Endothelial cell of umbilical vein (primary cell): ENCODE results near the gene RPS6KA6.

Source experiments
- EZH2 ChIP-seq: IDR thresholded peaks from 2 replicates; pipeline ENCODE4 v1.6.1; 2012; ENCODE audit warnings: borderline replicate concordance, low read depth, mild to moderate bottlenecking, moderate library complexity, low read length, inconsistent platforms; ENCODE audit not compliant: severe bottlenecking
- GATA2 ChIP-seq: IDR thresholded peaks from 2 replicates; pipeline ENCODE4 v1.7.0; 2011; ENCODE audit warnings: low read depth, mild to moderate bottlenecking, moderate library complexity, mixed read lengths, low read length; ENCODE audit not compliant: insufficient read length, insufficient read depth
- MYC ChIP-seq: IDR thresholded peaks from one replicate; pipeline ENCODE4 v1.6.1; 2011; ENCODE audit warnings: mild to moderate bottlenecking, low read depth, low read length
- POLR2A ChIP-seq: IDR thresholded peaks from 2 replicates; pipeline ENCODE4 v1.6.1; 2012; ENCODE audit warnings: low read depth, mild to moderate bottlenecking, control low read depth, low read length
- POLR2AphosphoS5 ChIP-seq: IDR thresholded peaks from 2 replicates; pipeline ENCODE4 v1.6.1; 2012; ENCODE audit warnings: low read depth, mild to moderate bottlenecking, control low read depth, low read length, moderate library complexity; ENCODE audit not compliant: insufficient read depth
- TF ChIP-seq, protein P1 (sequence below), 2 donors: IDR thresholded peaks; 1 replicate in 1 of 2; 2 replicates in 1 of 2; pipeline ENCODE4 v1.5.1; 2011; ENCODE audit warnings: low read length in 2 of 2, mild to moderate bottlenecking in 2 of 2, moderate library complexity in 2 of 2, control low read depth in 1 of 2, inconsistent platforms in 1 of 2, low read depth in 1 of 2; ENCODE audit not compliant: insufficient read depth in 1 of 2; ENCODE audit errors: extremely low read depth in 1 of 2
- TF ChIP-seq, protein P2 (sequence below): IDR thresholded peaks from 2 replicates; pipeline ENCODE4 v1.6.1; 2011; ENCODE audit not compliant: insufficient read depth, insufficient read length

DNA sequence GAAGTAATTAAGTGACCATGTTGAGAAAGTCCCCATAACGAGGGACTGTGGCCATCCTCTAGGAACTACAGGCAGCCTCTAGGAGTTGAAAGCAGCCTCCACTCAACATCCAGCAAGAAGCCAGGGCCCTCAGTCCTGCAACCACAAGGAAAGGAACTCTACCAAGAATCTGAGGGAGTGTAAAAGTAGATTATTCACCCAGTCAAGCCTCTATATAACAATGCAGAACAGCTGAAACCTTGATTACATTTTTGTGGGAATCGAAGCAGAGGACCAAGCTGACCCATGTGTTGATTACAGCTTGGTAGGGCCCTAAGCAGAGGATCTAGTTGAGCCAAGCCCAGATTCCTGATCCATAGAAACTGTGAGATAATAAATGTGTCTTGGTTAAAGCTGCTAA, 17.1 kb downstream of the RPS6KA6 start:
- TF ChIP-seq EZH2 (no peak), GATA2 (no peak), POLR2AphosphoS5 (no peak), POLR2A (no peak), MYC (no peak)
- TF ChIP-seq, protein P1, sequence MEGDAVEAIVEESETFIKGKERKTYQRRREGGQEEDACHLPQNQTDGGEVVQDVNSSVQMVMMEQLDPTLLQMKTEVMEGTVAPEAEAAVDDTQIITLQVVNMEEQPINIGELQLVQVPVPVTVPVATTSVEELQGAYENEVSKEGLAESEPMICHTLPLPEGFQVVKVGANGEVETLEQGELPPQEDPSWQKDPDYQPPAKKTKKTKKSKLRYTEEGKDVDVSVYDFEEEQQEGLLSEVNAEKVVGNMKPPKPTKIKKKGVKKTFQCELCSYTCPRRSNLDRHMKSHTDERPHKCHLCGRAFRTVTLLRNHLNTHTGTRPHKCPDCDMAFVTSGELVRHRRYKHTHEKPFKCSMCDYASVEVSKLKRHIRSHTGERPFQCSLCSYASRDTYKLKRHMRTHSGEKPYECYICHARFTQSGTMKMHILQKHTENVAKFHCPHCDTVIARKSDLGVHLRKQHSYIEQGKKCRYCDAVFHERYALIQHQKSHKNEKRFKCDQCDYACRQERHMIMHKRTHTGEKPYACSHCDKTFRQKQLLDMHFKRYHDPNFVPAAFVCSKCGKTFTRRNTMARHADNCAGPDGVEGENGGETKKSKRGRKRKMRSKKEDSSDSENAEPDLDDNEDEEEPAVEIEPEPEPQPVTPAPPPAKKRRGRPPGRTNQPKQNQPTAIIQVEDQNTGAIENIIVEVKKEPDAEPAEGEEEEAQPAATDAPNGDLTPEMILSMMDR (IDR thresholded peaks at IDR 0.05; ENCODE audit: extremely low read depth in 1 of 2, insufficient read depth in 1 of 2, low read depth in 1 of 2, low read length in 2 of 2) = no peak
- TF ChIP-seq, protein P2, sequence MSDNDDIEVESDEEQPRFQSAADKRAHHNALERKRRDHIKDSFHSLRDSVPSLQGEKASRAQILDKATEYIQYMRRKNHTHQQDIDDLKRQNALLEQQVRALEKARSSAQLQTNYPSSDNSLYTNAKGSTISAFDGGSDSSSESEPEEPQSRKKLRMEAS = no peak
